Stimulated activated CD4-positive, alpha-beta T cell treated with anti-CD3 and anti-CD28 coated beads, TNF-alpha, amount 100 ng/mL, for 4 hours (primary cell): Measurements from ENCODE around the gene CRYBA4.

ENCODE experiments used
- DNase-seq, 3 experiments: peaks; one replicate each; pipeline ENCODE4 v3.0.0-alpha.2; 2020; ENCODE audit warnings: low read depth in 3 of 3

CRYBA4 gene

DNA sequence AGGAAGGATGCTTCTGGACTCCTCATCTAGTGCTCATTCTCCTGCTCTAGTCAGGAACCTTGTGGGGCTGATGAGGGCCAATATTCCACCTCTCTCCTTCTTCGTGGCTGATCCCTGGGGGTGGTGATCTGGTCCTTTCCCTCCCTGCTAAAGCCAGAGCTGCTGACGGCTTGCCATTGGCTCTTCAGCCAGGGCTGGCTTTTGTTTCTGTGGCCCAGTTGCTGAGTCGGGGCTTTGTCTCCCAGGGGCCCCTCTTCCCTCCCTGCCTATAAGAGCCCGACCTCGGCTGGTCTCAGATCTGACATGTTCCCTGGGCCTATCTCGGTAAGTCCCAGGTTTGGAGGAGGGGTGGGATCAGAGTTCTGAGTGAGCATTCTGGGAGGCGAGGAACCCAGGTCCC lies at the start of gene CRYBA4:
Gene CRYBA4, plus strand, starts transcription at position 301 of the 400 bp plus-strand sequence. CDS start 634 bp downstream, outside the sequence.
- no peak for DNase-seq

DNA sequence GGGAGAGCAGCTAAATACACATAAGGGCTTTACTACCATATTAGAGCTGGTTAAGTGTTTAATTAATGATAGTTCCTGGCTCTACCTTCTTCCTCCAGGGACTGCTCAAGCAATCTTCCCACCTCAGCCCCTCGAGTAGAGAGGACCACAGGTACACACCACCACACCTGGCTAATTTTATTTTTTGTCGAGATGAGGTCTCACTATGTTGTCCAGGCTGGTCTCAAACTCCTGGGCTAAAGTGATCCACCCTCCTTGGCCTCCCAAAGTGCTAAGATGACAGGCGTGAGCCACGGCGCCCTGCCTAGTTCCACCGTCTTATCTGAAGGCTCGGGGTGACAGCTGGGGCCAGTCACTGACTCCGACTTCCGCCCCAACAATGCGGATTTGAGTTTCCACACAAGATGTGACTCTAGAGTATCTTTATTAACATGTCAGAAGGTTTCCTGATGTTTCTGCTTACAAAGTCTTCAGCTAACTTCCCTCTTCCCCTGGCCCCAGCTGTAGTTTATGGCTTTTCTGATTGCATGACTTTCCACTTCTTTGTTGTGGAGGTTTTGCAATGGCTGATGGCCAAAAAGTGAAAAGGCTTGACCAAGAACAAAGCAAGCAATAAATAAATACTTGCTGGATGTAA lies 48.6 kb upstream of the CRYBA4 start:
- DNase-seq = no peak

DNA sequence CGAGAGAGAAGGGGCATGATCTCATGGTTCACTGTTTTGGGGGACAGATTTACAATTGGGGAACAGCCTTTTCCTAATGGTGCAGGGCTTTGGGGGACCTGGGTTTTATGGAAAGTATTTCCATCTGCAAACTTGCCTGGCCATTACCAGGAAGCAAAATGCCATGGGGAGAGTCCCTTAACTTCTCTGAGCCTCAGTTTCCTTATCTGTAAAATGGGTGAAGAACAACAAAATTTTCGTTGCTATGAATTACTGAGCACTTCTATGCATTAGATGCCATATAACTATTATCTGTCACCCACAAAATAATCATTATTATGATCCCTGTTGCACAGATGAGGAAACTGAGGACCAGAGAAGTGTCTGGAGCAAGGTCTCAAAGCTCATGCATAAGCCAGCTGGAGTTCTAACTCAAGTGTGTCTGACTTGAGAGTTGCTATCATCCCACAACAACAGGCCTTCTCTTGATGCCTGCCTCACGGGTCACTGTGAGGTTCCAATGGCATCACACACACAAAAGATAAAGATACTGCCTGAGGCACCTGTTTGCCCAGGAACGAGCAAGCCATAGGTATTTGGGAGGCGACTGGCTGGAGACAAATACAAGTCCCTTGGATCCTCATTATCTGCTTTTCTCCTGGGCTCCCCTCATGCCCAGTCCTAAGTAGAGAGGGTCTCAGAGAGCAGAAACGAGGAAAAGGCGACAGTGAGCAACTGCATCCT lies 47.6 kb upstream of the CRYBA4 start:
- DNase-seq = no peak

DNA sequence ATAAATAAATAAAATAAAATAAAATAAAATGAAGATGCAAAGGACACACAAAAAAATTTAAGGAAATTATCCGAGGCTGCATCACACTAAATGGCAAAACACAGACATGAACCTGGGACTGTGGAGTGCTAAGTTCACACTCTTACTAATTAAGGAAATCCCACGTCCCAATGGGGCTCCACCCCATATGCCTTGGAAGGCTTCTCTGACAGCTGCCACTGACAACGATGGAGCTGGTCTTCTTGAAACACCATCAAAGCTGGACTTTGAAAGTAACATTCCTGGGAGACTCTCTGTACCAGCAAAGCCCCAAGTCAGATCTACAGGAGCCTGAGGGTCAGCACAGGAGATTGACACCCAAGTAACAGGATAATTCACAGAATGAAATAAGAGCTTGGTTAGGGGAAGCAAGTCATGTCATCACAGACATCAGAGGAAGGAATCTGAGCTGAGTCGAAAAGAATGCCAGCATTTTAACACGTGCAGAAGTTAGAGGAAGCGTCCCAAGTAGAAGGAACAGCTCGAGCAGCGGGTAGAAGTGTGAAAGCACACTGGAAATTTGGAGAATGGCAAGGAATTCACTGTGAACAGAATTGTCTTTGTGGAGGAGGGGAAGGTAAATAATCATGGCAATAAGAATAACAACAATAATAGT lies 45.6 kb upstream of the CRYBA4 start:
- no peak for DNase-seq

DNA sequence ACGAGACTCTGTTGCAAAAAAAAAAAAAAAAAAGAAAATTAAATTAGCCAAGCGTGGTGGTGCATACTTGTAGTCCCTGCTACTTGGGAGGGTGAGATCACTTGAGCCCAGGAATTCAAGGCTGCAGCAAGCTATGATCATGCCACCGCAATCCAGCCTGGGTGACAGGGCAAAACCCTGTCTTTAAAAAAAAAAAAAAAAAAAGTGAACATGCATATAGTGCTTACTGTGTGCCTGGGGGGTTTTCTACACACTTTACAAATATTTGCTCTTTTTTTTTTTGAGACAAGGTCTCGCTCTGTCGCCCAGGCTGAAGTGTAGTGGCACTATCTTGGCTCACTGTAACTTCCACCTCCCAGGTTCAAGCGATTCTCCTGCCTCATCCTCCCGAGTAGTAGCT lies 44.7 kb upstream of the CRYBA4 start:
- no peak for DNase-seq

DNA sequence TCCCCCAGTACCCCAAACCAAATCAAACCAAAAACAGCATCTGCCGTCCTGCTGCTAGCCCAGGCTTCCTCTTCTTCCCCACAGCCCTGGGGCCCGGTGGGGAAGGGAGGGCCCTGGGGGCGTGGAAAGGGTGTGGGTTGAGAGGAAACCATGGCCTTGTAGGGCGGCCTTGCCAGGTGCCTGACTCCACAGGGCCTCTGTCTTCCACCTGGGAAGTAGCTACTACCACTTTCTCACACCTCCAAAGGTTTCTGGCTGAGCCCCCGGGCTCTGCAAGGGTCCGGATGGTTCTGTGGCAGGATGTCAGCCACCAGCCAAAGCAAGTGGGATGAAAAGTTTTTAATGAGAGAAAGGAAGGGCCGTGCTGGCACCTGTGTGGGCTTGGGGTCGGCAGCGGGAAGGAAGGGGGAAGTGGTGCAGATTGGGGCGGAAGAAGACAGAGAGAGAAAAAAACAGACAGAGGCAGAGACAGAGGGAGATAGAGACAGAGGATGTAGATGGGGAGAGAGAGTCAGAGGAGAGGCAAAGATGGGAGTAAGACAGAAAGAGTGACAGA lies 42.4 kb upstream of the CRYBA4 start:
- no peak for DNase-seq

DNA sequence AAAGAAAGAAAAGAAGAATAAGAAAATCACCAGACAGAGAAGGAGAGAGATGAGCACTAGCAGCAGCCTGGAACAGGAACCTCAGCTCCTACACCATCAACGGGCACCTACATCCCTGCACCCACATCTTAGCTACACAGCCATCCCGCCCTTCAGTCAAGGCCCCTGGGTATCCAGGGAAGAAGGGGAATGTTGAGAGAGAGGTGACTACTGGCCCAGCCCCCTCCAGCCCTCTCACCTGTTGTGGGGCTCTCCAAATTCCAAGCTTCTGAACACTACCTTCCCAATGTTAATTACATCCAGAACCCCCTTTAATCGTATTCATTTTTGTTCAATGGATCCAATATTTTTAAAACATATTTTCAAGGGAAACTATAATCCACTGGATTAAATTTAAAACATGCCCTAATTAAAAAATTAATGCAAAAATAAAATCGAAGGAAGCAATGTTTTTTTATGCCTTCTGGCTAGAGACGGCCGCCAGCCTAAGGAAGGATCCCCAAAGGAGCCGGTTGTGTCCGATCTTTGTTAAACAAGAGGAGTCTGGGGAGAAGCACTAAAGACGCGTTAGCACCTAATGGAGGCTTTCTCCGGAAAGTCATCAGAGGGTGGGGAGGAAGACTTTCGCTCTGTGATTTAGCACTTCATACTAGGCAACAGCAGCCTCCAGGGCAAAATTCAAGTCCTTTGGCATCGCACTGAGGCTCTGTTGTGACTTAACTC lies 41.4 kb upstream of the CRYBA4 start:
- DNase-seq = no peak

DNA sequence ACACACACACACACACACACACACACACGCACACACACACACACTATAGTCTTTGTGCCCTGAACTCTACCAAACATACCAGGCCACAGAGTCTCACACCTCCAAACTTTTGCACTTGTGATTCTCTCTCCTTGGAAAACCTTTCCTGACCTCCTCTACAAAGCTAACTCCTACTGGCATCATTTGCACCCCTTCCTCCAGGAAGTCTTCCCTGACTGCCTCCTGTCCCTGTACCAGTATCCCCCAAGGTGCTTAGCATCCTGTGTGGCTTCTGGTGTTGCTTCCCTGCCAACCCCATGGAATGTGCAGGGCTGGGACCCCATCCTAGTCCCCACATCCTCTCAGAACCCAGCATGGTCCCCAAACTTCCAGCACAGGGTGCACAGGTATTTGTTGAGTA lies 40.7 kb upstream of the CRYBA4 start:
- DNase-seq = no peak

DNA sequence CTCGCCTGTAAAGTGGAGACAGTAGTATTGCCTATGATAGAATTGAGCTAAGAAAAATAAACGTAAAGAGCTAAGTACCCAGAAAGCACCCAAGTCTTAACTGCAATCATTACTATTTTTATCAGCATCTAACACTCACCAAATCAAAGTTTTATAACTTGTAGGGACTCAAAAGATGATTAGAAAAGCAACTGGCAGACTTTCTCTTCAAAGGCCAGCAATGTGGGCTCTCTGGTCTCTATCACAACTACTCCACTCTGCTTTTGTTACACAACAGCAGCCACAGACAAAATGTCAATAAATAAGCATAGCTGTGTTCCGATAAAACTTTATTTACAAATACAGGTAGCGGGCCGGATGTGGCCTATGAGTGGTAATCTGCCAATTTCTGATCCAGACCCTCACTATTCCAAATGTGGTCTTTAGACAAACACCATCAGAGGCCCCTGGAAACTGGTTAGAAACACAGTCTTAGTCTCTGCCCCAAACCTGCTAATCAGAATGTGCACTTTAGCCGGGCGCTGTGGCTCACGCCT lies 40.1 kb upstream of the CRYBA4 start:
- no peak for DNase-seq

GRCh38 chr22:26584010-26584409 lies 37.8 kb upstream of the CRYBA4 start:
- DNase-seq = no peak

- no peak for DNase-seq
These were observed 36.5 kb upstream of the CRYBA4 start for GRCh38 chr22:26585104-26585790.

DNA sequence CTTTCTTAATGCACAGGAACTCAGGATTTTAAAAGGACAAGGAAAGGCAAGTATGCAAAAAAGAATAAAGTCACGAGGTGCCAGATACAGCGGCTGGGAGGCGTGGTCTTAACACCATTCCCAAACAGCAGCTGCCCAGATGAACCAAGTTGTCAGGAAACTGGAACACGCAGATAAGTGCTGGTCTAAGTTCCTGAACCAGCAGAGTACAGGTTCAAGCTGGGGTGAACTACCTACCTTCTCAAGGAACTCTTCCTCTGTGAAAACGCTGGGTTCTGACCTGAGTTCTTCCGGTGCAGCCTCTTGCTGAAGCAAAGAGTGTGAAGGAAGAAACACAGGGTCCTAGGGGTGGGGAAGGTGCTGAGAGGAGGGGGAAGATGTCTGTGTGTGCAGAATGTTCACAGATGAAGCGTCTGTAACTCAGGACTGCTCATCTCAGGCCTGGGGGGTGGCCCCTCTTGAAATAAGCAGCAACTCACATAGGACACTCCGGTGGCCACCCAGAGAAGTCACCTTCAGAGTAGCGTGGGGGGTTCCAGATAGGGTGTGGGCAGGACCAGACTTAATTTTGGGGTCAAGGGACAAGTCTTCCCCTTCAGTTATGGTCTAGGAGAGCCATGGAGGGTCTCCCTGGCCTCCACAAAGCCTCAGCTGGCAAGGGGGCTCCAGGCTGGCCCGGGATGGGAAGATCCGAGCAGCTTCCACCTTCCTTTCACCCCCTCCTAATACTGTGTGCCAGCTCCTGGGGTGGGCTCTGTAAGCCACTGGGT lies 35.0 kb upstream of the CRYBA4 start:
- no peak for DNase-seq

- DNase-seq = no peak
These were observed 33.7 kb upstream of the CRYBA4 start for GRCh38 chr22:26587991-26588613.

GRCh38 chr22:26588729-26589366 lies 32.9 kb upstream of the CRYBA4 start:
- no peak for DNase-seq

DNA sequence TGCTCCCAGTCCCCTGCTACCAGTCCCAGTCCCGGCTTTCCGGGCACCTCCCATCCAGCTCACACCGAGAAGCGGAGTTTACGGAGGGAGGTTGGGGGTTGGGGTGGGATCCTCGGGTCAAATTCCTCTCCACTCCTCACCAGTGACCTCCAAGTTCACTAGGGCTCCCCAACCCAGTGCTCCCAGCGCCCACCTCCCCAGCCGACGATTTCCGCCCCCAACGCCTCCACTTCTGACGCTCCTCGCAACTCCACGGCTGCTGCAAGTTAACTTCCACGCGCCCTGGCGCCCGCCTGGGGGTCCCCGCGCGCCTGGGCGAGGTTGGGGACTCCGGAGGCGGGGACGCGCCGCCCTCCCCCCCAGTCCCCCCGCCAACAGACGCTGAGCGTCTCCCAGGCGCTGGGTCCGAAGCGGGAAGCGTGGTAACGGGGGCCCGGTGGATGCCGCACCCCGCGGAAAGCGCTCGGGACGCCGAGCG lies 32.4 kb upstream of the CRYBA4 start:
- DNase-seq = peak in 2 of 3 experiments; percentile 18 to 34

- DNase-seq = peak; percentile 62 to 71 (median 66)
These were observed 31.7 kb upstream of the CRYBA4 start, which contains the start of gene TPST2 for GRCh38 chr22:26589845-26590736. TPST2 (minus strand) TSS chr22:26590132; CDS start chr22:26541630, 48,502 bp downstream.

GRCh38 chr22:26592421-26592891 lies 29.3 kb upstream of the CRYBA4 start:
- no peak for DNase-seq

GRCh38 chr22:26593763-26594162 lies 28.0 kb upstream of the CRYBA4 start:
- no peak for DNase-seq
